Islet of Langerhans (tissue), 1 donor: ENCODE results near the gene UBQLN3.

Experiments
- FAIRE-seq: peaks from one replicate; lab custom pipeline; 2011; peaks lifted over from hg19 to GRCh38; lab: Jason Lieb, UNC

Gene UBQLN3

GRCh38 chr11:5509803-5510202, at the start of gene UBQLN3:
Gene UBQLN3, minus strand, starts transcription at chr11:5509957. Its CDS starts 399 bp downstream, at chr11:5509558.
- FAIRE-seq: no peak

- no peak for FAIRE-seq
These were observed 48.0 kb upstream of the UBQLN3 start for GRCh38 chr11:5557751-5558150.

- FAIRE-seq: no peak
These were observed 46.9 kb upstream of the UBQLN3 start for GRCh38 chr11:5556596-5557188.

- no peak for FAIRE-seq
These were observed 43.6 kb upstream of the UBQLN3 start for GRCh38 chr11:5553343-5553742.

- FAIRE-seq: no peak
These were observed 40.8 kb upstream of the UBQLN3 start for GRCh38 chr11:5550440-5551095.

- no peak for FAIRE-seq
These were observed 38.7 kb upstream of the UBQLN3 start, which contains the start of gene OR52H1 for GRCh38 chr11:5548440-5548839. Gene OR52H1, minus strand, starts transcription at chr11:5548540. Its CDS starts 3,035 bp downstream, at chr11:5545505.

GRCh38 chr11:5547982-5548381, 38.2 kb upstream of the UBQLN3 start:
- FAIRE-seq: no peak

GRCh38 chr11:5546457-5546856, 36.7 kb upstream of the UBQLN3 start:
- FAIRE-seq: no peak

GRCh38 chr11:5541427-5541826, 31.7 kb upstream of the UBQLN3 start:
- FAIRE-seq: no peak

GRCh38 chr11:5536482-5536881, 26.7 kb upstream of the UBQLN3 start:
- FAIRE-seq: no peak

- FAIRE-seq: no peak
These were observed 24.3 kb upstream of the UBQLN3 start for GRCh38 chr11:5534046-5534445.

GRCh38 chr11:5531053-5531831, 21.5 kb upstream of the UBQLN3 start:
- FAIRE-seq: no peak

- FAIRE-seq: no peak
These were observed 18.7 kb upstream of the UBQLN3 start for GRCh38 chr11:5528495-5528894.

- FAIRE-seq: no peak
These were observed 18.0 kb upstream of the UBQLN3 start for GRCh38 chr11:5527716-5528115.

- FAIRE-seq: no peak
These were observed 15.0 kb upstream of the UBQLN3 start for GRCh38 chr11:5524756-5525155.

- no peak for FAIRE-seq
These were observed 12.6 kb upstream of the UBQLN3 start for GRCh38 chr11:5522308-5522707.

GRCh38 chr11:5521540-5521939, 11.8 kb upstream of the UBQLN3 start:
- FAIRE-seq: no peak

- no peak for FAIRE-seq
These were observed 6.8 kb upstream of the UBQLN3 start, which contains the start of gene UBQLNL for GRCh38 chr11:5516599-5516998. Gene UBQLNL, minus strand, starts transcription at chr11:5516699. Its CDS starts 258 bp downstream, at chr11:5516441.

- no peak for FAIRE-seq
These were observed 5.1 kb upstream of the UBQLN3 start for GRCh38 chr11:5514841-5515240.

- no peak for FAIRE-seq
These were observed 1.2 kb downstream of the UBQLN3 start for GRCh38 chr11:5508605-5509004.

GRCh38 chr11:5507933-5508305, 1.8 kb downstream of the UBQLN3 start:
- no peak for FAIRE-seq

GRCh38 chr11:5507177-5507932, 2.4 kb downstream of the UBQLN3 start:
- no peak for FAIRE-seq
